ENCODE data around the gene ACTC1.

GRCh38 chr15:34828145-34828911 is 33.0 kb upstream of the ACTC1 start:
- TF ChIP-seq CTCF (IDR thresholded peaks at IDR 0.05; ENCODE audit: borderline replicate concordance, extremely low read depth, low read length, poor library complexity, severe bottlenecking), result no peak
- TF ChIP-seq EZH2 (IDR thresholded peaks at IDR 0.05; ENCODE audit: borderline replicate concordance, low read depth, low read length, severe bottlenecking), result no peak

Measured in DND-41 (cell line).